Measurements from ENCODE around the gene L3HYPDH. TPM values are rescaled to one million over a fixed set of nuclear protein-coding genes. Genes with fewer than 3 reads are reported as not detected.

The L3HYPDH gene
- total and polyA plus RNA-seq, 2 of the 13 experiments (the other 11 are each of a cell fraction or from before 2014, with no cell fraction given) = 30.5 to 36.6 TPM

DNA sequence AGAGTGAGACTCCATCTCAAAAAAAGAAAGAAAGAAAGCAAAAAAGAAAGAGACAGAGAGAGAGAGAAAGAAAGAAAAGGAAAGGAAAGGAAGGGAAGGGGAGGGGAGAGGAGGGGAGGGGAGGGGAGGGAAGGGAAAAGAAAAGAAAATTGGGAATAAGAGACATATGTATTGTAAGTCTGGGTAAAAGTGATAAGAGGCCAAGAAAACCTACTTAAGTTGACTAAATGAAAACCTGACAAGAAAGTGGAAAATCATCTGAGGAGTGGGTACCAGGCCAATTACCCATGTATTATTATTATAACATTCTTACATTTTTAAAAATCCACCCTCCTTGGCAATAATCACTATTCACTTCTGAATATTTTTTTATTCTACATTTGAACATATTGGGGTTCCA lies 46.1 kb upstream of the L3HYPDH start:
- Histone ChIP-seq H3K9ac (ENCODE audit: insufficient read depth, low read depth, low read length) (no peak overlapping the region), H3K4me2 (ENCODE audit: low read depth, low read length) (no peak overlapping the region), H3K36me3 (replicated peaks in 1 of 2; ENCODE audit: control insufficient read depth in 1 of 2, insufficient read depth in 2 of 2, low read length in 2 of 2) (no peaks in the 10 kb centered on the region), H2AFZ (ENCODE audit: low read length) (no peak overlapping the region), H3K27ac (ENCODE audit: extremely low read length, insufficient read depth, low read length) (no peak overlapping the region), H3K4me1 (ENCODE audit: insufficient read depth, low read length) (no peaks in the 10 kb centered on the region), H3K9me3 (ENCODE audit: low read length) (no peaks in the 10 kb centered on the region), H3K4me3 (replicated peaks in 1 of 3; ENCODE audit: insufficient read depth in 1 of 3, low read depth in 2 of 3, low read length in 3 of 3) (no peak overlapping the region), H4K20me1 (ENCODE audit: insufficient read depth, low read length) (no peaks in the 10 kb centered on the region), H3K79me2 (ENCODE audit: insufficient read depth, low read length) (no peaks in the 10 kb centered on the region), H3K27me3 (ENCODE audit: control insufficient read depth in 1 of 2, insufficient read depth in 2 of 2, low read length in 2 of 2) (peaks cover 0 to 1% of the 10 kb centered on the region in 2 experiments; a peak in 2 of 5 replicates)
- TF ChIP-seq TEAD3 (CRISPR knock-in tag; optimal IDR thresholded peaks at IDR 0.05; ENCODE audit: borderline replicate concordance) (no peak), ZHX2 (IDR thresholded peaks at IDR 0.05; ENCODE audit: low read depth) (no peak), ZHX2 (CRISPR knock-in tag; IDR thresholded peaks at IDR 0.05; ENCODE audit: borderline replicate concordance) (no peak), CERS6 (CRISPR knock-in tag; IDR thresholded peaks at IDR 0.05) (no peak), MAFG (CRISPR knock-in tag; IDR thresholded peaks at IDR 0.05) (no peak), GABPB1 (CRISPR knock-in tag; IDR thresholded peaks at IDR 0.05) (no peak), KLF13 (CRISPR knock-in tag; IDR thresholded peaks at IDR 0.05) (no peak), PCBP1 (IDR thresholded peaks at IDR 0.05; ENCODE audit: borderline replicate concordance, low read depth, low read length) (0 out of 2 replicates have a peak, but pooled peaks have one; percentile 23), HNRNPK (IDR thresholded peaks at IDR 0.05; ENCODE audit: low read depth, low read length, poor library complexity, severe bottlenecking) (peak; percentile 95), ZKSCAN5 (CRISPR knock-in tag; IDR thresholded peaks at IDR 0.05) (no peak)
- no peak for ATAC-seq
- no peak for FAIRE-seq
- in situ Hi-C loops (cut with HindIII; ENCODE audit: extremely low pct_ligation_motif_present, low pct_unique_long_range_greater_than_20kb) = no loop called here
- intact Hi-C loops (cut with micrococcal nuclease; ENCODE audit: unreplicated experiment) = no loop called here
- ChIA-PET CTCF (ENCODE audit: low intra/inter-chr PET ratio, low total read pairs) (no interaction called here), POLR2A (no interaction called here)
- DNase-seq (ENCODE audit: low spot score) = no peak
- no TSS peak for BruUV-seq (replicated peaks)
